Ovary (tissue), 3 donors: Measurements from ENCODE around the gene DYNLT3.

Experiments used
- EP300 ChIP-seq: sonication (generic); formaldehyde crosslinking; IDR thresholded peaks from one replicate; pipeline ENCODE4 v1.6.1; 2017; ENCODE audit warnings: antibody characterized with exemption
- POLR2A ChIP-seq: fragments of 450-650 bp; IDR thresholded peaks from one replicate; pipeline ENCODE4 v1.6.1; 2017; ENCODE audit warnings: antibody characterized with exemption, mild to moderate bottlenecking, moderate library complexity
- TF ChIP-seq, protein P1 (sequence below), 3 donors: fragments of 450-650 bp in 2 of 3; fragments of 200-600 bp in 1 of 3; IDR thresholded peaks; one replicate each; pipeline versions ENCODE4 v1.5.1 to v1.8.0; 2016 to 2022; ENCODE audit warnings: antibody characterized with exemption in 3 of 3, mild to moderate bottlenecking in 1 of 3
- donor health status: DM: no; HTN: no; CAD: no.

DNA sequence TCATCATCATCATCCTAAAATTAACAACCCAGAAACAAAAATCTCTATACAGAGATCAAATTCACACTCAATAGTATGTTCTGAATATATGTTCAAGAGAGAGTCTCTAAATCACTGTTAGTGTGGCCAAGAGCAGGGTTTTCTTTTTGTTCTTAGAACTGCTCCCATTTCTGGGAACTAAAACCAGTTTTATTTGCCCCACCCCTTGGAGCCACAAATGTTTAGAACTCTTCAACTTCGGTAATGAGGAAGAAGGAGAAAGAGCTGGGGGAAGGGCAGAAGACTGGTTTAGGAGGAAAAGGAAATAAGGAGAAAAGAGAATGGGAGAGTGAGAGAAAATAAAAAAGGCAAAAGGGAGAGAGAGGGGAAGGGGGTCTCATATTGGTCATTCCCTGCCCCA lies 35.3 kb downstream of the DYNLT3 start:
- TF ChIP-seq, protein P1, sequence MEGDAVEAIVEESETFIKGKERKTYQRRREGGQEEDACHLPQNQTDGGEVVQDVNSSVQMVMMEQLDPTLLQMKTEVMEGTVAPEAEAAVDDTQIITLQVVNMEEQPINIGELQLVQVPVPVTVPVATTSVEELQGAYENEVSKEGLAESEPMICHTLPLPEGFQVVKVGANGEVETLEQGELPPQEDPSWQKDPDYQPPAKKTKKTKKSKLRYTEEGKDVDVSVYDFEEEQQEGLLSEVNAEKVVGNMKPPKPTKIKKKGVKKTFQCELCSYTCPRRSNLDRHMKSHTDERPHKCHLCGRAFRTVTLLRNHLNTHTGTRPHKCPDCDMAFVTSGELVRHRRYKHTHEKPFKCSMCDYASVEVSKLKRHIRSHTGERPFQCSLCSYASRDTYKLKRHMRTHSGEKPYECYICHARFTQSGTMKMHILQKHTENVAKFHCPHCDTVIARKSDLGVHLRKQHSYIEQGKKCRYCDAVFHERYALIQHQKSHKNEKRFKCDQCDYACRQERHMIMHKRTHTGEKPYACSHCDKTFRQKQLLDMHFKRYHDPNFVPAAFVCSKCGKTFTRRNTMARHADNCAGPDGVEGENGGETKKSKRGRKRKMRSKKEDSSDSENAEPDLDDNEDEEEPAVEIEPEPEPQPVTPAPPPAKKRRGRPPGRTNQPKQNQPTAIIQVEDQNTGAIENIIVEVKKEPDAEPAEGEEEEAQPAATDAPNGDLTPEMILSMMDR (IDR thresholded peaks at IDR 0.05) = no peak
- TF ChIP-seq EP300 (no peak), POLR2A (no peak)
